Suprapubic skin (tissue), 4 donors: ENCODE measurements around the gene C1orf198. TPM values are rescaled to one million over a fixed set of nuclear protein-coding genes. Genes with fewer than 3 reads are reported as not detected.

Experiments used
- DNase-seq, 2 donors: peaks; one replicate each; pipeline ENCODE4 v3.0.0-alpha.2; 2019; ENCODE audit warnings: low spot score in 2 of 2
- H3K27ac ChIP-seq: fragments of 200-600 bp; sonication (generic); one replicate; pipeline ENCODE4 v1.5.1; 2019
- H3K27me3 ChIP-seq: fragments of 200-600 bp; sonication (generic); one replicate; pipeline ENCODE4 v1.5.1; 2019
- H3K36me3 ChIP-seq: fragments of 200-600 bp; sonication (generic); one replicate; pipeline ENCODE4 v1.5.1; 2019
- H3K4me1 ChIP-seq: fragments of 200-600 bp; sonication (generic); one replicate; pipeline ENCODE4 v1.5.1; 2019
- H3K4me3 ChIP-seq: fragments of 200-600 bp; sonication (generic); one replicate; pipeline ENCODE4 v1.5.1; 2019; ENCODE audit warnings: mild to moderate bottlenecking
- H3K9me3 ChIP-seq: fragments of 200-600 bp; sonication (generic); one replicate; pipeline ENCODE4 v1.5.1; 2019
- EP300 ChIP-seq: sonication (generic); formaldehyde crosslinking; IDR thresholded peaks from one replicate; pipeline ENCODE4 v1.6.1; 2017; ENCODE audit warnings: antibody characterized with exemption
- POLR2A ChIP-seq, 2 donors: fragments of 450-650 bp; IDR thresholded peaks; one replicate each; pipeline ENCODE4 v1.6.1; 2017; ENCODE audit warnings: antibody characterized with exemption in 2 of 2, mild to moderate bottlenecking in 2 of 2, moderate library complexity in 2 of 2
- POLR2AphosphoS5 ChIP-seq, 3 donors: sonication (generic); formaldehyde crosslinking; IDR thresholded peaks; one replicate each; pipeline ENCODE4 v1.6.1; 2017; ENCODE audit warnings: antibody characterized with exemption in 3 of 3
- WGBS: methylation state at CpG from one replicate; pipeline ENCODE4 v1.1.5; 2018; 5-methylcytosine and 5-hydroxymethylcytosine counted together
- total RNA-seq, 4 donors: library from RNA; depleted of rRNA; stranded (reverse); fragments of >200 nt; gene quantifications; one replicate each; pipeline ENCODE4 v1.1.0, GENCODE V29; 2016
- TF ChIP-seq, protein P1 (sequence below), 2 donors: fragments of 200-600 bp in 1 of 2; fragments of 450-650 bp in 1 of 2; sonication (generic) in 1 of 2; IDR thresholded peaks; one replicate each; pipeline ENCODE4 v1.5.1; 2016 to 2019; ENCODE audit warnings: antibody characterized with exemption in 2 of 2, mild to moderate bottlenecking in 1 of 2, moderate library complexity in 1 of 2

Gene C1orf198
- total RNA-seq, 4 donors from 2014 or later = 42.7 to 70.1 (median 52.5) TPM

- Histone ChIP-seq H3K27ac (peak overlapping the region; percentile 45), H3K9me3 (no peaks in the 10 kb centered on the region), H3K27me3 (no peaks in the 10 kb centered on the region), H3K4me3 (no peak overlapping the region), H3K36me3 (no peaks in the 10 kb centered on the region), H3K4me1 (peaks cover 62% of the 10 kb centered on the region)
- WGBS = 57% methylated on average over 9 of the region's 9 CpGs
- no peak for TF ChIP-seq EP300
- TF ChIP-seq POLR2AphosphoS5 (IDR thresholded peaks at IDR 0.05) = no peak
- TF ChIP-seq POLR2A (IDR thresholded peaks at IDR 0.05) = no peak
- TF ChIP-seq, protein P1, sequence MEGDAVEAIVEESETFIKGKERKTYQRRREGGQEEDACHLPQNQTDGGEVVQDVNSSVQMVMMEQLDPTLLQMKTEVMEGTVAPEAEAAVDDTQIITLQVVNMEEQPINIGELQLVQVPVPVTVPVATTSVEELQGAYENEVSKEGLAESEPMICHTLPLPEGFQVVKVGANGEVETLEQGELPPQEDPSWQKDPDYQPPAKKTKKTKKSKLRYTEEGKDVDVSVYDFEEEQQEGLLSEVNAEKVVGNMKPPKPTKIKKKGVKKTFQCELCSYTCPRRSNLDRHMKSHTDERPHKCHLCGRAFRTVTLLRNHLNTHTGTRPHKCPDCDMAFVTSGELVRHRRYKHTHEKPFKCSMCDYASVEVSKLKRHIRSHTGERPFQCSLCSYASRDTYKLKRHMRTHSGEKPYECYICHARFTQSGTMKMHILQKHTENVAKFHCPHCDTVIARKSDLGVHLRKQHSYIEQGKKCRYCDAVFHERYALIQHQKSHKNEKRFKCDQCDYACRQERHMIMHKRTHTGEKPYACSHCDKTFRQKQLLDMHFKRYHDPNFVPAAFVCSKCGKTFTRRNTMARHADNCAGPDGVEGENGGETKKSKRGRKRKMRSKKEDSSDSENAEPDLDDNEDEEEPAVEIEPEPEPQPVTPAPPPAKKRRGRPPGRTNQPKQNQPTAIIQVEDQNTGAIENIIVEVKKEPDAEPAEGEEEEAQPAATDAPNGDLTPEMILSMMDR (IDR thresholded peaks at IDR 0.05) = no peak
- DNase-seq = no peak
Observed at GRCh38 chr1:230864441-230864840, 3.9 kb downstream of the C1orf198 start.

DNA sequence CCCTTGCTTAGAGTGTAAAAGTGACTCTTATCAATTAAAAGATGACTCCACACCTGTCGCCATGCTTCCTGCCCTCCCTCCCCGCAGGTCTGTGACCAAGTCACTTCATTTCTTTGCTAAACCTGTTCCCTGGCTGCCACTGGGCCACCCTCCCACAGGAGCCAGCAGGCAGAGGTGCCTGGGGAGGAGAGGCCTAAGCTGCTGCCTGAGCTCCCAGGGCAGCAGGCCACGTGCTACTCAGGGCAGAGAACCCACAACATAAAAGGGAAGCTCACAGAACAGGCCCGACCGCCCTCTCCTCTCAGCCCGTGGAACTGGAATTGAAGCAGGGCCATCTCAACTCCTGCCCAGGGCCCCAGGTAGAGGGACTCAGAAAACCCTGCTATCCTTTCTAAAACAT, 4.9 kb downstream of the C1orf198 start:
- Histone ChIP-seq H3K36me3 (no peaks in the 10 kb centered on the region), H3K4me1 (peaks cover 56% of the 10 kb centered on the region), H3K4me3 (no peak overlapping the region), H3K9me3 (no peaks in the 10 kb centered on the region), H3K27me3 (no peaks in the 10 kb centered on the region), H3K27ac (no peak overlapping the region)
- DNase-seq = peak in 1 of 2 donors; percentile 74
- TF ChIP-seq POLR2A (IDR thresholded peaks at IDR 0.05) (no peak), POLR2AphosphoS5 (IDR thresholded peaks at IDR 0.05) (no peak), EP300 (no peak)
- TF ChIP-seq, protein P1 (IDR thresholded peaks at IDR 0.05) = no peak
- 30% methylated on average over 6 of the region's 6 CpGs for WGBS

DNA sequence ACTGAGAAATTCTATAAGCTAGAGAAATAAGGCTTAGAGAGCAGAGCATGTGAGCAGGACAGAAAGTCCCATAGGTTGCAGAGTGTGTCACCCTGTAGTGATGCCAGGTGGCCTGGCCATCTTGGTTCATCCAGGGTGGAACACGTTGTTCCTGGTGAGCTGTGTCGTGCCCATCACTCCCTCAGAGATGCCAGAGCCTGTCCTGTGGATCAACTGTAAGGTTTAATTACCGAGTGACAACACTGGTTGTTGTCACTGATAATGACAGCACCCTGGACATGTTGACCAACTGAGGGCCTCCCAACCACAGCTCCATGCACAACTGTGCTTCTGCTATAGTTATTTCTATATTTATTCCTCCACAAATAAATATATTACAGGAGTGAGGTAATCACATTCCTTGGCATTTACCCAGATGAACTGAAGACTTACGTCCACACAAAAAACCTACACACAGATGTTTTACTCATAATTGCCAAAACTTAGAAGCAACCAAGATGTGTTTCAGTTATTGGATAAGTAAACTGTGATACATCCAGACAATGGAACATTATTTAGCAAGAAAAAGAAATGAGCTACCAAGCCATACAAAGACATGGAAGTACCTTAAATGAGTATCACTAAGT, 6.2 kb downstream of the C1orf198 start:
- Histone ChIP-seq H3K27ac (no peak overlapping the region), H3K9me3 (no peaks in the 10 kb centered on the region), H3K36me3 (no peaks in the 10 kb centered on the region), H3K27me3 (no peaks in the 10 kb centered on the region), H3K4me1 (peaks cover 51% of the 10 kb centered on the region), H3K4me3 (no peak overlapping the region)
- WGBS = 67% methylated on average over 4 of the region's 4 CpGs
- TF ChIP-seq POLR2AphosphoS5 (IDR thresholded peaks at IDR 0.05) (no peak), EP300 (no peak), POLR2A (IDR thresholded peaks at IDR 0.05) (no peak)
- TF ChIP-seq, protein P1 (IDR thresholded peaks at IDR 0.05) = no peak
- DNase-seq = no peak

- Histone ChIP-seq H3K4me1 (peaks cover 45% of the 10 kb centered on the region), H3K27me3 (no peaks in the 10 kb centered on the region), H3K36me3 (no peaks in the 10 kb centered on the region), H3K27ac (no peak overlapping the region), H3K9me3 (no peaks in the 10 kb centered on the region), H3K4me3 (no peak overlapping the region)
- TF ChIP-seq POLR2AphosphoS5 (IDR thresholded peaks at IDR 0.05) = no peak
- TF ChIP-seq EP300 = no peak
- TF ChIP-seq, protein P1 (IDR thresholded peaks at IDR 0.05) = no peak
- TF ChIP-seq POLR2A (IDR thresholded peaks at IDR 0.05) = no peak
- WGBS = 85% methylated on average over 13 of the region's 13 CpGs
- DNase-seq = no peak
Observed at GRCh38 chr1:230861489-230861888, 6.8 kb downstream of the C1orf198 start.

DNA sequence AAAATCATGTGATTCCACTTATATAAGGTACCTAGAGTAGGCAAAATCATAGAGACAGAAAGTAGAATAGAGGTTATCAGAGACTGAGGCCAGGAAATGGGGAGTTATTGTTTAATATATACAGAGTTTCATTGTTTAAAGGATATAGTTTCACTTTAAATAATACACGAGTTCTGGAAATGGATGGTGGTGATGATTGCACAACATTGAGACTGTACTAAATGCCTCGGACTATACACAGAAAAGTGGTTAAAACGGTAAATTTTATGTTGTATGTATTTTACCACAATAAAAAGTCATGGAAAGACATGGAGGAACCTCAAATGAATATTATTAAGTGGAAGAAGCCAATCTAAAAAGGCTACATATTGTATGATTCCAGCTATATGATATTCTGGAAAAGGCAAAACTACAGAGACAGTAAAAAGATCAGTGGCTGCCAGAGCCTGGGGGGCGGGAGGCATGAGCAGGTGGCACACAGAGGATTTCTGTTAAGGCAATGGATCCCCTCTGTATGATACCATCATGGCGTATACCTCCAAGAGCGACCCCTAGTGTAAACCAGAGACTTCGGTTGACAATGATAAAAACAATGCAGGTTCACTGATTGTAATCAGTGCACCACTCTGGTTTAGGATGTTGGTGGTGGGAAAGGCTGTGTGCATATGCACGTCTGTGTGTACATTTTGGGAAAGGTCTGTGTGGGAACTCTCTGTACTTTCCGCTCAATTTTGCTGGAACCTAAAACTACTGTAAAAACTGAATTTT, 7.5 kb downstream of the C1orf198 start:
- 80% methylated on average over 9 of the region's 9 CpGs for WGBS
- H3K27ac ChIP-seq = no peak overlapping the region
- DNase-seq = no peak

More for the DNA sequence above, 7.5 kb downstream of the C1orf198 start:
- H3K27me3 ChIP-seq = no peaks in the 10 kb centered on the region
- H3K4me3 ChIP-seq = no peak overlapping the region
- H3K36me3 ChIP-seq = no peaks in the 10 kb centered on the region
- H3K4me1 ChIP-seq = peaks cover 38% of the 10 kb centered on the region
- no peaks in the 10 kb centered on the region for H3K9me3 ChIP-seq
- TF ChIP-seq POLR2AphosphoS5 (IDR thresholded peaks at IDR 0.05) (no peak), EP300 (no peak), POLR2A (IDR thresholded peaks at IDR 0.05) (no peak)
- TF ChIP-seq, protein P1 (IDR thresholded peaks at IDR 0.05) = no peak
